ENCODE data around the gene CLEC4M.

The CLEC4M gene

GRCh38 chr19:7762719-7763293 lies at the start of gene CLEC4M:
Gene CLEC4M, plus strand, starts transcription at chr19:7763243. Its CDS starts 24 bp downstream, at chr19:7763267.
- no peak for DNase-seq (ENCODE audit: low read depth)

GRCh38 chr19:7715671-7716070 lies 47.4 kb upstream of the CLEC4M start:
- DNase-seq (ENCODE audit: low read depth) = no peak

- DNase-seq (ENCODE audit: low read depth) = no peak
Observed at GRCh38 chr19:7716762-7717161, 46.3 kb upstream of the CLEC4M start.

GRCh38 chr19:7718668-7719067 lies 44.4 kb upstream of the CLEC4M start:
- DNase-seq (ENCODE audit: low read depth) = no peak

GRCh38 chr19:7720351-7720750 lies 42.7 kb upstream of the CLEC4M start:
- no peak for DNase-seq (ENCODE audit: low read depth)

GRCh38 chr19:7722231-7722651 lies 40.8 kb upstream of the CLEC4M start:
- DNase-seq (ENCODE audit: low read depth) = no peak

GRCh38 chr19:7725791-7726190 lies 37.3 kb upstream of the CLEC4M start:
- DNase-seq (ENCODE audit: low read depth) = no peak

- no peak for DNase-seq (ENCODE audit: low read depth)
Observed at GRCh38 chr19:7729211-7729610, 33.8 kb upstream of the CLEC4M start.

GRCh38 chr19:7729831-7730285 lies 33.2 kb upstream of the CLEC4M start:
- DNase-seq (ENCODE audit: low read depth) = no peak

GRCh38 chr19:7730286-7731217 lies 32.5 kb upstream of the CLEC4M start:
- DNase-seq (ENCODE audit: low read depth) = no peak

GRCh38 chr19:7731218-7731595 lies 31.8 kb upstream of the CLEC4M start:
- no peak for DNase-seq (ENCODE audit: low read depth)

GRCh38 chr19:7731615-7732014 lies 31.4 kb upstream of the CLEC4M start:
- DNase-seq (ENCODE audit: low read depth) = no peak

- DNase-seq (ENCODE audit: low read depth) = no peak
Observed at GRCh38 chr19:7732045-7732444, 31.0 kb upstream of the CLEC4M start, which contains the start of gene CLEC4G. Gene CLEC4G, minus strand, starts transcription at chr19:7732110. Its CDS starts 8 bp downstream, at chr19:7732102.

- DNase-seq (ENCODE audit: low read depth) = no peak
Observed at GRCh38 chr19:7733376-7733775, 29.7 kb upstream of the CLEC4M start.

GRCh38 chr19:7734220-7735203 lies 28.5 kb upstream of the CLEC4M start:
- no peak for DNase-seq (ENCODE audit: low read depth)

GRCh38 chr19:7736148-7736547 lies 26.9 kb upstream of the CLEC4M start:
- no peak for DNase-seq (ENCODE audit: low read depth)

GRCh38 chr19:7737215-7737614 lies 25.8 kb upstream of the CLEC4M start:
- no peak for DNase-seq (ENCODE audit: low read depth)

- DNase-seq (ENCODE audit: low read depth) = no peak
Observed at GRCh38 chr19:7738023-7738422, 25.0 kb upstream of the CLEC4M start.

- DNase-seq (ENCODE audit: low read depth) = no peak
Observed at GRCh38 chr19:7739211-7739755, 23.8 kb upstream of the CLEC4M start.

GRCh38 chr19:7739801-7740681 lies 23.0 kb upstream of the CLEC4M start:
- no peak for DNase-seq (ENCODE audit: low read depth)

GRCh38 chr19:7740682-7741054 lies 22.4 kb upstream of the CLEC4M start:
- DNase-seq (ENCODE audit: low read depth) = no peak
